GM19468 (cell line): ENCODE measurements around the gene GEN1.
"Not testable (repeated sequence)": the region's sequence is repeated elsewhere in the genome, so short reads cannot be mapped to it uniquely, and the experiment has no call there.

Experiments used
- ATAC-seq: cut with Tn5 transposase; IDR thresholded peaks from one replicate; pipeline ENCODE4 v1.9.1; 2021; ENCODE audit warnings: mild to moderate bottlenecking, moderate library complexity, moderate number of reproducible peaks; ENCODE audit not compliant: unreplicated experiment; ENCODE audit errors: extremely low read depth

Gene GEN1

GRCh38 chr2:17821535-17822444 is 67.9 kb downstream of the GEN1 start:
- ATAC-seq = no peak

- peak; percentile 55 for ATAC-seq
Measured at GRCh38 chr2:17822445-17823117, 68.6 kb downstream of the GEN1 start.

GRCh38 chr2:17823646-17824045 is 69.7 kb downstream of the GEN1 start:
- ATAC-seq = not testable (repeated sequence)

DNA sequence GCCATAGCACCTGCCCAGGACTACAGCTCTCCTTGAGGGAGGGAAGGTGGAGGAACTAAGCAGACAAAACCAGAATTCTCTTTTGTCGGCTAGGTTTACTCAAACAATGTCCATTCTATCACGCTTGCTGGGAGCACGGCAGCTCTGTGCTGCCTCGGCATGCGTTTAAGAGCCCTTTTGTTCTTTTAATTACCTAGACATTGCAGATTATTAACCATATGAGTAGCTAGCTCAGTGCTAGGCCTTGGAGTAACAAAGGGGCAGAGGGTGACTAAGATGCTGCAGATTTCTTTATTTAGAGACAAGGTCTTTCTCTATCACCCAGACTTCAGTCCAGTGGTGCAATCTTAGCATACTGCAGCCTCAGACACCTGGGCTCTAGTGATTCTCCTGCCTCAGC is 73.4 kb downstream of the GEN1 start:
- ATAC-seq = no peak

DNA sequence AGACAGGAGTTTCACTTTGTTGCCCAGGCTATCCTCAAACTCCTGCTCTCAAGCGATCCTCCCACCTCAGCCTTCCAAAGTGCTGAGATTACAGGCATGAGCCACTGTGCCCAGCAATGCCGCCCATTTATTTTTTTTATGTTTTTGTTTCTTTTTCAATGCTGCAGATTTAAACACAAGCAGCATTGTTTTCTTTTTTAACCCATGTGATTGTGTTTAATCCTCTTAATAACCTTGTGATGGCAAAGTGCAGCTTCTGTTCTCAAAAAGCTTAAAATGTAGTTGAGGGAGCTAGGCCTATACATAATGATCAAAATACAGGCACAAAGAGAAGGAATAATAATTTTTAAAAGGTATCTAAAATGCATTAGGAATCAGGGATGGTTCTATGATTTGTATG is 73.8 kb downstream of the GEN1 start:
- ATAC-seq = no peak

DNA sequence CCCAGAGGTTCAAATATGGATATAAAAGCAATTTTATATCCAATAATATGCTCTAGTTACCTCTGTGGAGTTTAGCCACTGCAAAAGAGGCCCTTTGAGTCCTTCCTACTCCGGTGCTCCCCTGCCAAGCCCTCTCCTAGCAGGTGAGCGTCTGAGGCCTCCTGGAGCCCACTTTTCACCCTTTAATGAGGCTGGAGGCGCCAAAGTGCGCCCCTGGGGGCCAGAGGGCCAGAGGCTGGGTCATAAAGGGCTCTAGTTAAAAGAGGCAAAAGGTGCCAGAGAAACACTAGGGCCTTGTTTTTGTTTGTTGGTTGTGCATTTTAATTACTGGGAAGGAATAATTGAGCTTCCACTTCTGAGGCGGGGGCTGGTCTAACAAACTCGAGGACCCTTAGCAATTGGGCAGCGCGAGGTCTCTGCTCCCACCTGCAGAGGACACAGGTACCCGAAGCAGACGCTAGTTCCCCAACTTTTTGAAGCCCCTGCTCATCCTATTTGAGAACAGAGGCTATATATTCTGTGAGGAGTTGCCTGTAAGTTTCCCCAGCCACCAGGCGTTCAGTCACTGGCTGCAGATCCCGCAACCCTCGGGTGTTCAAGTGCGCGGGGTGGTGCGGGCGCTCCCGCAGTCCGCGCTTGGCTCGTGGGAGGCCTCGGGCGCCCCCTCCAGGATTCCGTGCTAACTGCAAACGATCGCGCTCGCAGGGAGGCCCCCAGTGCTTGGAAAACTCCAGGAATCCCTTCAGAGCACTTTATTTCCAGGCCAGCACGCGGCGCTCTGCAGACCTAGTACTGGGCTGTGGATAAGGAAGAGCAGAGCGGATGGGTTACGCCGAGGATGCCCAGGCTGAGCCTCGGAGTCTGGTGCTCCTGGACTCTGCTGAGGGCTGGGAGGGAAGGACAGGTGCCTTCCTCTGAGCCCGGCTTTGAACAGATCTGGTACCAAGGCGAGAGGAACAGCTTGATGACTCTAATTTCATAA is 76.4 kb downstream of the GEN1 start:
- peak; percentile 65 for ATAC-seq

DNA sequence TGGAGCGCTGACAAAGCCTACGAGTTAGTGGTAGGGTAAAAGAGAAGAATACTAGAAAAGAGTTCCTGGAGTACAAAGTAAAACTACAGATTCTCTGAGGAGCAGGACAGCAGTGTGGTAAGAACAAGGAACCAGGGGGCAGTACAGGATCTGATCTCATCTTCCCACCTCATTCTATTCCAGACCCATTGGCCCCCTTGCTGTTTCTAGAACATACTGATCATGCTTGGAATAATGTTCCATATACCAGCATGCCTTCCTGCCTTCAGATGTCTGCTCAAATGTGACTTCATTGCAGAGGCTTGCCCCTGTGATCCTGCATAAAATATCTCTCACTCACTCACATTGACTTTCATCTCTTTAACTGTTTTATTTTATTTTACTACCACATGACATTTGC is 81.6 kb downstream of the GEN1 start:
- no peak for ATAC-seq
